Measurements from ENCODE around the gene DOCK3. TPM values are rescaled to one million over a fixed set of nuclear protein-coding genes. Genes with fewer than 3 reads are reported as not detected.
A peak's percentile ranks its signal among the peaks of the same experiment; 100 is the strongest.

DOCK3 gene
- total RNA-seq, 1 experiment from 2014 or later: 5.6 TPM

DNA sequence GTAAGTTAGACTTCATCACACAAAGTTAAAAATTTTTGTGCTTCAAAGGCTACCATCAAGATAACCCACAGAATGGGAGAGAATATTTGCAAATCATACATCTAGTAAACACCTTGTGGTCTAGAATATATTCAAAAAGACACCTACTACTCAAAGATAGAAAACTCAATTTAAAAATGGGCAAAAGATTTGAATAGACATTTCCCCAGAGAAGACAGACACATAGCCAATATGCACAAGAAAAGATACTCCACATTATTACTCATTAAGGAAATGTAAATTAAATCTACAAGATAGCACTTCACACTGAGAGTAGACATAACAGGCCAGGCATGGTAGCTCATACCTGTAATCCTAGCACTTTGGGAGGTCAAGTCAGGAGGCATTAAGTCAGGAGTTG is 622.6 kb downstream of the DOCK3 start:
- Mint-ChIP-seq H3K4me3 (no peak overlapping the region), H3K27ac (no peak overlapping the region), H3K36me3 (no peaks in the 10 kb centered on the region), H3K9me3 (peaks cover 21% of the 10 kb centered on the region), H3K27me3 (ENCODE audit: low read depth) (peaks cover 4% of the 10 kb centered on the region; the same call in 1 of the 2 replicates), H3K4me1 (no peaks in the 10 kb centered on the region)
- CTCF ChIA-PET: interaction anchor here (0.6 to 1.1 kb wide), 2 partner anchors 14 to 15 kb away, joined by 3 read pairs; no protein-coding TSS in a partner anchor
- POLR2A ChIA-PET: no interaction called here
- no peak for DNase-seq (ENCODE audit: low spot score)
- ATAC-seq: no peak
- TF ChIP-seq, protein P1, sequence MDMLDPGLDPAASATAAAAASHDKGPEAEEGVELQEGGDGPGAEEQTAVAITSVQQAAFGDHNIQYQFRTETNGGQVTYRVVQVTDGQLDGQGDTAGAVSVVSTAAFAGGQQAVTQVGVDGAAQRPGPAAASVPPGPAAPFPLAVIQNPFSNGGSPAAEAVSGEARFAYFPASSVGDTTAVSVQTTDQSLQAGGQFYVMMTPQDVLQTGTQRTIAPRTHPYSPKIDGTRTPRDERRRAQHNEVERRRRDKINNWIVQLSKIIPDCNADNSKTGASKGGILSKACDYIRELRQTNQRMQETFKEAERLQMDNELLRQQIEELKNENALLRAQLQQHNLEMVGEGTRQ (CRISPR knock-in tag; IDR thresholded peaks at IDR 0.05): no peak
- TF ChIP-seq, protein P2, sequence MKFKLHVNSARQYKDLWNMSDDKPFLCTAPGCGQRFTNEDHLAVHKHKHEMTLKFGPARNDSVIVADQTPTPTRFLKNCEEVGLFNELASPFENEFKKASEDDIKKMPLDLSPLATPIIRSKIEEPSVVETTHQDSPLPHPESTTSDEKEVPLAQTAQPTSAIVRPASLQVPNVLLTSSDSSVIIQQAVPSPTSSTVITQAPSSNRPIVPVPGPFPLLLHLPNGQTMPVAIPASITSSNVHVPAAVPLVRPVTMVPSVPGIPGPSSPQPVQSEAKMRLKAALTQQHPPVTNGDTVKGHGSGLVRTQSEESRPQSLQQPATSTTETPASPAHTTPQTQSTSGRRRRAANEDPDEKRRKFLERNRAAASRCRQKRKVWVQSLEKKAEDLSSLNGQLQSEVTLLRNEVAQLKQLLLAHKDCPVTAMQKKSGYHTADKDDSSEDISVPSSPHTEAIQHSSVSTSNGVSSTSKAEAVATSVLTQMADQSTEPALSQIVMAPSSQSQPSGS (CRISPR knock-in tag; IDR thresholded peaks at IDR 0.05; ENCODE audit: borderline replicate concordance, low read depth): no peak
- TF ChIP-seq SOX15 (CRISPR knock-in tag; IDR thresholded peaks at IDR 0.05): no peak
- no peak for TF ChIP-seq ZNF219 (CRISPR knock-in tag; IDR thresholded peaks at IDR 0.05; ENCODE audit: borderline replicate concordance)
- TF ChIP-seq ETV6 (CRISPR knock-in tag; IDR thresholded peaks at IDR 0.05): no peak
- no peak for TF ChIP-seq TCF7 (CRISPR knock-in tag; IDR thresholded peaks at IDR 0.05; ENCODE audit: low read depth)
- no peak for TF ChIP-seq NR1H2 (CRISPR knock-in tag; IDR thresholded peaks at IDR 0.05)
- no peak for TF ChIP-seq RORB (CRISPR knock-in tag; IDR thresholded peaks at IDR 0.05)
- TF ChIP-seq ZNF416 (CRISPR knock-in tag; IDR thresholded peaks at IDR 0.05): no peak
- TF ChIP-seq, protein P3, sequence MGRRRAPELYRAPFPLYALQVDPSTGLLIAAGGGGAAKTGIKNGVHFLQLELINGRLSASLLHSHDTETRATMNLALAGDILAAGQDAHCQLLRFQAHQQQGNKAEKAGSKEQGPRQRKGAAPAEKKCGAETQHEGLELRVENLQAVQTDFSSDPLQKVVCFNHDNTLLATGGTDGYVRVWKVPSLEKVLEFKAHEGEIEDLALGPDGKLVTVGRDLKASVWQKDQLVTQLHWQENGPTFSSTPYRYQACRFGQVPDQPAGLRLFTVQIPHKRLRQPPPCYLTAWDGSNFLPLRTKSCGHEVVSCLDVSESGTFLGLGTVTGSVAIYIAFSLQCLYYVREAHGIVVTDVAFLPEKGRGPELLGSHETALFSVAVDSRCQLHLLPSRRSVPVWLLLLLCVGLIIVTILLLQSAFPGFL (CRISPR knock-in tag; IDR thresholded peaks at IDR 0.05; ENCODE audit: borderline replicate concordance): no peak
- no peak for TF ChIP-seq TEAD1 (CRISPR knock-in tag; IDR thresholded peaks at IDR 0.05)
- no peak for TF ChIP-seq HMGA2 (CRISPR knock-in tag; IDR thresholded peaks at IDR 0.05)
- TF ChIP-seq TP53 (CRISPR knock-in tag; IDR thresholded peaks at IDR 0.05): no peak
- TF ChIP-seq ZNF396 (CRISPR knock-in tag; IDR thresholded peaks at IDR 0.05; ENCODE audit: borderline replicate concordance): no peak
- no peak for TF ChIP-seq ATF1 (CRISPR knock-in tag; IDR thresholded peaks at IDR 0.05)
- TF ChIP-seq, protein P4, sequence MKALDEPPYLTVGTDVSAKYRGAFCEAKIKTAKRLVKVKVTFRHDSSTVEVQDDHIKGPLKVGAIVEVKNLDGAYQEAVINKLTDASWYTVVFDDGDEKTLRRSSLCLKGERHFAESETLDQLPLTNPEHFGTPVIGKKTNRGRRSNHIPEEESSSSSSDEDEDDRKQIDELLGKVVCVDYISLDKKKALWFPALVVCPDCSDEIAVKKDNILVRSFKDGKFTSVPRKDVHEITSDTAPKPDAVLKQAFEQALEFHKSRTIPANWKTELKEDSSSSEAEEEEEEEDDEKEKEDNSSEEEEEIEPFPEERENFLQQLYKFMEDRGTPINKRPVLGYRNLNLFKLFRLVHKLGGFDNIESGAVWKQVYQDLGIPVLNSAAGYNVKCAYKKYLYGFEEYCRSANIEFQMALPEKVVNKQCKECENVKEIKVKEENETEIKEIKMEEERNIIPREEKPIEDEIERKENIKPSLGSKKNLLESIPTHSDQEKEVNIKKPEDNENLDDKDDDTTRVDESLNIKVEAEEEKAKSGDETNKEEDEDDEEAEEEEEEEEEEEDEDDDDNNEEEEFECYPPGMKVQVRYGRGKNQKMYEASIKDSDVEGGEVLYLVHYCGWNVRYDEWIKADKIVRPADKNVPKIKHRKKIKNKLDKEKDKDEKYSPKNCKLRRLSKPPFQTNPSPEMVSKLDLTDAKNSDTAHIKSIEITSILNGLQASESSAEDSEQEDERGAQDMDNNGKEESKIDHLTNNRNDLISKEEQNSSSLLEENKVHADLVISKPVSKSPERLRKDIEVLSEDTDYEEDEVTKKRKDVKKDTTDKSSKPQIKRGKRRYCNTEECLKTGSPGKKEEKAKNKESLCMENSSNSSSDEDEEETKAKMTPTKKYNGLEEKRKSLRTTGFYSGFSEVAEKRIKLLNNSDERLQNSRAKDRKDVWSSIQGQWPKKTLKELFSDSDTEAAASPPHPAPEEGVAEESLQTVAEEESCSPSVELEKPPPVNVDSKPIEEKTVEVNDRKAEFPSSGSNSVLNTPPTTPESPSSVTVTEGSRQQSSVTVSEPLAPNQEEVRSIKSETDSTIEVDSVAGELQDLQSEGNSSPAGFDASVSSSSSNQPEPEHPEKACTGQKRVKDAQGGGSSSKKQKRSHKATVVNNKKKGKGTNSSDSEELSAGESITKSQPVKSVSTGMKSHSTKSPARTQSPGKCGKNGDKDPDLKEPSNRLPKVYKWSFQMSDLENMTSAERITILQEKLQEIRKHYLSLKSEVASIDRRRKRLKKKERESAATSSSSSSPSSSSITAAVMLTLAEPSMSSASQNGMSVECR (CRISPR knock-in tag; IDR thresholded peaks at IDR 0.05; ENCODE audit: borderline replicate concordance): no peak
- TF ChIP-seq, protein P5, sequence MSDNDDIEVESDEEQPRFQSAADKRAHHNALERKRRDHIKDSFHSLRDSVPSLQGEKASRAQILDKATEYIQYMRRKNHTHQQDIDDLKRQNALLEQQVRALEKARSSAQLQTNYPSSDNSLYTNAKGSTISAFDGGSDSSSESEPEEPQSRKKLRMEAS (CRISPR knock-in tag; IDR thresholded peaks at IDR 0.05): no peak

DNA sequence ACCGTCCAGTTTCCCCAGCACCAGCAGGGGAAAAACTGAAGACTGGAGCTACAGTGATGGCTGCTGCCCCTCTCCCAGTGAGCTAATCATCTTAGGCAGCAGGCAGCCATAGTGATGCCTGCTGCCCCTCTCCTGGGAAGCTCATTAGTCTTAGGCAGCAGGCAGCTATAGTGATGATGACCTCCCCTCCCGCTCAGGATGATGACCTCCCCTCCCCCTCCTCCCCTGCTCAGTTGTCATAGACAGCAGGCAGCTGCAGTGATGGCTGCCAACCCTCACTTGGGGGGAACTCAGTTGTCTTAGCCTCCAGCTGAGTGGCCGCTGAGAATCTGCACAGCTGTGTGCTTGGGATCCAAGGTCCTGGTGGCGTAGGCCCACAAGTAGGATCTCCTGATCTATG is 629.5 kb downstream of the DOCK3 start:
- ATAC-seq (peak; percentile 69), DNase-seq (ENCODE audit: low spot score) (no peak)
- ChIA-PET CTCF (interaction anchor here (0.8 to 1.1 kb wide), 2 partner anchors 204 to 689 kb away, joined by 3 to 5 read pairs; no protein-coding TSS in a partner anchor), POLR2A (no interaction called here)
- Mint-ChIP-seq H3K36me3 (peaks cover 5% of the 10 kb centered on the region), H3K27me3 (ENCODE audit: low read depth) (peaks cover 4% of the 10 kb centered on the region; the same call in 1 of the 2 replicates), H3K9me3 (peaks cover 15% of the 10 kb centered on the region), H3K27ac (no peak overlapping the region), H3K4me3 (no peak overlapping the region), H3K4me1 (no peaks in the 10 kb centered on the region)
- TF ChIP-seq NFE2L1 (CRISPR knock-in tag; IDR thresholded peaks at IDR 0.05) (no peak), MXD4 (CRISPR knock-in tag; IDR thresholded peaks at IDR 0.05; ENCODE audit: borderline replicate concordance) (no peak), NR3C1 (CRISPR knock-in tag; conservative IDR thresholded peaks at IDR 0.05; ENCODE audit: low read depth) (no peak), JAZF1 (CRISPR knock-in tag; IDR thresholded peaks at IDR 0.05) (no peak)
- TF ChIP-seq, protein P6, sequence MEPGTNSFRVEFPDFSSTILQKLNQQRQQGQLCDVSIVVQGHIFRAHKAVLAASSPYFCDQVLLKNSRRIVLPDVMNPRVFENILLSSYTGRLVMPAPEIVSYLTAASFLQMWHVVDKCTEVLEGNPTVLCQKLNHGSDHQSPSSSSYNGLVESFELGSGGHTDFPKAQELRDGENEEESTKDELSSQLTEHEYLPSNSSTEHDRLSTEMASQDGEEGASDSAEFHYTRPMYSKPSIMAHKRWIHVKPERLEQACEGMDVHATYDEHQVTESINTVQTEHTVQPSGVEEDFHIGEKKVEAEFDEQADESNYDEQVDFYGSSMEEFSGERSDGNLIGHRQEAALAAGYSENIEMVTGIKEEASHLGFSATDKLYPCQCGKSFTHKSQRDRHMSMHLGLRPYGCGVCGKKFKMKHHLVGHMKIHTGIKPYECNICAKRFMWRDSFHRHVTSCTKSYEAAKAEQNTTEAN (CRISPR knock-in tag; IDR thresholded peaks at IDR 0.05): no peak
- TF ChIP-seq, protein P3 (CRISPR knock-in tag; IDR thresholded peaks at IDR 0.05; ENCODE audit: borderline replicate concordance): no peak
- TF ChIP-seq, protein P7, sequence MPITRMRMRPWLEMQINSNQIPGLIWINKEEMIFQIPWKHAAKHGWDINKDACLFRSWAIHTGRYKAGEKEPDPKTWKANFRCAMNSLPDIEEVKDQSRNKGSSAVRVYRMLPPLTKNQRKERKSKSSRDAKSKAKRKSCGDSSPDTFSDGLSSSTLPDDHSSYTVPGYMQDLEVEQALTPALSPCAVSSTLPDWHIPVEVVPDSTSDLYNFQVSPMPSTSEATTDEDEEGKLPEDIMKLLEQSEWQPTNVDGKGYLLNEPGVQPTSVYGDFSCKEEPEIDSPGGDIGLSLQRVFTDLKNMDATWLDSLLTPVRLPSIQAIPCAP (CRISPR knock-in tag; IDR thresholded peaks at IDR 0.05): no peak

All from WTC11 (cell line).